Measurements from ENCODE around the gene ANO1.

- TF ChIP-seq CTCF (IDR thresholded peaks at IDR 0.05) (no peak), POLR2AphosphoS5 (IDR thresholded peaks at IDR 0.05) (no peak)
Measured at GRCh38 chr11:70132641-70133040, 54.5 kb downstream of the ANO1 start.
